ENCODE data around the gene DENND5A.
"Not testable (repeated sequence)": the region's sequence is repeated elsewhere in the genome, so short reads cannot be mapped to it uniquely, and the experiment has no call there.

The DENND5A gene

GRCh38 chr11:9210224-9210921 lies 54.8 kb downstream of the DENND5A start:
- no peak for DNase-seq

DNA sequence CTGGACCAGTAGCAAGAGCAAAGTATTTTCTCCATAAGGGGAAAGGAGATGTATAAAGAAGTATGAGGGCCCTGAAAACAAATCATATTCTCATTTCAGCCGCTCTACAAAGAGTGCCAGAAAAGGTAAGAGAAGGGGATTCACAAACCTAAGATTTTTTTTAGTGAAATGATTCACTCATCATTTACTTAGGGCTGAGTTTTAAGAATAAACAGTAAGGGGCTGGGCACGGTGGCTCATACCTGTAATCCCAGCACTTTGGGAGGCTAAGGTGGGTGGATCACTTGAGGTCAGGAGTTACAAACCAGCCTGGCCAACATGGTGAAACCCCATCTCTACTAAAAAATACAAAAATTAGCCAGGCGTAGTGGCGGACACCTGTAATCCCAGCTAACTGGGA lies 55.5 kb downstream of the DENND5A start:
- DNase-seq = not testable (repeated sequence)

DNA sequence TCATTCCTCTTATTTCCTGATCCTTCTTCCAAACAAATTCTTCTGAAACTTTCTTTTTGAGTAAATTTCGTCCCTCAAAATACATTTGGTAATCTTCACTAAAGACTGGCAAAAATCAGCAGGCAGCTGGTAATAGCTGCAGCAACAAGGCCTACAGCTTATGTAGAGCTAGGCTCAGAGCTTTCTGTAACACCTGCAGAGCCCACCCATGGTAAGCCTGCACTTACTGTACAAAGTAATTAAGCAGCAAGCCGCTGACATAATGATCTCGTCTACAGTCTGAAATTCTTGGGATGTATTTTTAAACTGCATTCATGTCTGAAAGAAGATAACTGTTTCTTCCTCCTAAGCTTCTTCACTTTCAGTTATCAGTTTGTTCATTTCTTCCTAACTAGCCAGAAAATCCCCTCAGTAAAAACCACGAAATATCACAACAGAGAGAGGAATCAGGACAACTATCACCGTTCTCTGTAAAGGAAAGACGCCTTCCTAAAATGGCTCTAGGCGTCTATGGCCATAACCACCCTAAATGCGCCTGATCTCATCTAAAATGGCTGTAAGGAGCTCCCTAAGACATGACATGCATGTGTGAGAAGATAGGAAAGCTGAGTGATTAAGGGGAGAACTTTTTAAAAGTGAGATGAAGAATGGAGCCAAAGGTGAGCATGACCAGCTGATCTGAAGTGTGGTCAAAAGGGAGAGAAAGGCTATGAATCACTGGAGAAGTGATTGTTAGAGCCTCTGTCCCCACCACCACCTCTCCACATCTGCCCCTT lies 56.2 kb downstream of the DENND5A start:
- DNase-seq = no peak

GRCh38 chr11:9207229-9207628 lies 57.9 kb downstream of the DENND5A start:
- no peak for DNase-seq

DNA sequence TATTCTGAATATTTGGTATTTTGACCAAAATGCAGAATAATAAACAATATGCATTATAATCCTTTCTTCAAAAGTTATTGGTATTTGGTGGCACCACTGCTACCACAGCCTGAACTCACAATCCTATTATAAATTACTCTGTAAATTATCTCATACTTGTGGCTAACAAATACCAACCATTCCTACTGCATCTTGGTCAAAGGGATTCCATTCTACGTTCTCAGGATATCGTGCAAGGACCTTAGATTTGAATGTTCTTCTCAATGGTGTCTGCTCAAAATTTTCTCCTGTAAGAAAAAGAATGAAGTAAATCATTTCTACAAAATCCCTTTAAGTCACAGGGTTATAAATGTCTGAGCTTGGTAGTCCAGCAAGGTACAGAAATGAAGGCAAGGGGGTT lies 58.7 kb downstream of the DENND5A start:
- no peak for DNase-seq

DNA sequence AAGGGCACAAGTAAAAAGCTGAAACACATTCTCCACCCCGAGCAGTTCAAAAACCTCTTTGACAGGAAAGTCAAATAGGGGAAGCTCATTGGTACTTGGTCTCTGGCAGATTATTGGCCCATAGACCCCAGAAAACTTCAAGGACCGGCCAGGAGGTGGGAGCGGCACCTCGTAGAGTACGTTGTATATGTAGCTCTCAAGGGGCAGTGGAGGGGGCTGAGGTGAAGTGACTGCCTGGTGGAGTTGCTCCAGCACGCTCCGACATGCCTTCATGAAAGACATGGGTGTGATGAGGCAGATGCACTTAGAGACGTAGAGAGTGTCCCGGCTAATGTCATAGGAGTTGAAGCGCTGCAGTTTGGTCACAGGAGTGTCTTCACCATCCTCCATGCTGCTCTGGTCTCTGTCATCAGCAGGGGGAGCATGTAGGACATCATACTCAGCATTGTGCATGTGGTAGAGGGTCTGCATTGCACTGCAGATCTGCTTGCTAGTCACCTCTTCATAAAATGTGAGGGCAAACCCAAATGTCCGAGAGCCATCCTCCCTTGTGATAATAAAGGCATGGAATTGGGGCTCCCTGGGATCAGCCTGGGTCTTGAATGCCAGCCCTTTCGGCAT lies 61.3 kb downstream of the DENND5A start:
- DNase-seq = no peak

DNA sequence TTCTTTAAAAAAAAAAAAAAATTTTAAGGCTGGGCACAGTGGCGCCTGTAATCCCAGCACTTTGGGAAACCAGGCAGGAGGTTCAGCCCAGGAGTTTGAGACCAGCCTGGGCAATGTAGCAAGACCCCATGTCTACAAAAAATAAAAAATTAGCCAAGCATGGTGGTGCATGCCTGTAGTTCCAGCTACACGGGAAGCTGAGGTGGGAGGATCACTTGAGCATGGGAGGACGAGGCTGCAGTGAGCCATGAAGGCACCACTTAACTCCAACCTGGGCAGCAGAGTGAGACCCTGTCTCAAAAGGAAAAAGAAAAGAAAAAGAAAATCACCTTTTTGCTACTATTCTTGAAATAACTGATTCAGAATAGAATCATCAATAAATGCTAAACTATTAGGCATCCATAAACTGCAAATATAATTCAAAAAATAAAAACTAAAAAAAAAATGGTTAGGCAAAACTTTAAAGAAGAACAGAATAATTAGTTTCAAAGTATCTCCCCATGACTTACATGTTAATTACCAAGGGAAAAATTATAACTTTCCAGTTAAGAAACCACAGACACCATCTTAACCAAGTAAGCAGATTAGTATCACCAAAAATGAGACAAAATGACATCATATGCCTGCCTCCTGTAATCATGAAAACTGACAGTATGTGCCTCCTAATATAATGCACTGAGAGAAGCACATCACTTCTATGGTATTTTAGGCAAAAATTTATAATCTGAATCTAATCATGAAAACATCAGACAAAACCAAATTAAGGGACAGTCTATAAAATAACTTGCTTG lies 63.6 kb downstream of the DENND5A start:
- DNase-seq = no peak

GRCh38 chr11:9200471-9200870 lies 64.7 kb downstream of the DENND5A start:
- DNase-seq = no peak

DNA sequence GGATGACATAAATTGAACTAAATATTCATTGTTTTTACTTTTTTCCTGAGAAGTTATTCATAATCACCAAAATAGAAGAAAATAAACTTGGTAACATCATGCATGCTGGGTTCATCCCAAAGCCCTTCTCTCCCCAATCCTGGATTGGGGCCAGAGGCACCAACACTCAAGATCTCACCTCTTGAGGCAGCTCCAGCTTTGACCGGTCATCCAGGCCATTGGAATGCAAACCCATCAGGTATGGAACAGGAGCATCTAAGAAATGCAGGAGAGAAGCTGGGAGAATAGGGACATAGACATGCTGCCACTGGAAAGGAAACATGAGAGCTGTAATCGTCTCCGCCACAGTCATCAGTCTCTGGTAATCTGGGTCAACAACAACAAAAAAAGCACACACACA lies 71.8 kb downstream of the DENND5A start:
- no peak for DNase-seq

DNA sequence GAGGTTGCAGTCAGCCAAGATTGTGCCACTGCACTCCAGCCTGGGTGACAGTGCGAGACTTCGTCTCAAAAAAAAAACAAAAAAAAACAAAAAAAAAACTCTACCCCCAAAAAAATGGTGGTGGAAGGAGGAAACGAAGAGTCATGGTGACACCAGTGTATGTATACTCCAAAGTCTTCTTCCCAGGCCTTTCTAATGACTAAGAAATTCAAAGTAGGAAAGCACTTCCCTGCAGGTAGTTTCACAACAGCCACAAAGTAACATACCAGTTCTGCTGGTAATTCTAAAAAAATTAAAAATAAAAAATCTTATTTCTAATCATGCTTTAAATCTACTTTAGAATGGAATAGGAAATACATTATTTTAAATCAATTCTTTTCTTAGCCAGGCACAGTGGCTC lies 72.6 kb downstream of the DENND5A start:
- DNase-seq = no peak

- not testable (repeated sequence) for DNase-seq
Measured at GRCh38 chr11:9190326-9191016, 74.7 kb downstream of the DENND5A start.

DNA sequence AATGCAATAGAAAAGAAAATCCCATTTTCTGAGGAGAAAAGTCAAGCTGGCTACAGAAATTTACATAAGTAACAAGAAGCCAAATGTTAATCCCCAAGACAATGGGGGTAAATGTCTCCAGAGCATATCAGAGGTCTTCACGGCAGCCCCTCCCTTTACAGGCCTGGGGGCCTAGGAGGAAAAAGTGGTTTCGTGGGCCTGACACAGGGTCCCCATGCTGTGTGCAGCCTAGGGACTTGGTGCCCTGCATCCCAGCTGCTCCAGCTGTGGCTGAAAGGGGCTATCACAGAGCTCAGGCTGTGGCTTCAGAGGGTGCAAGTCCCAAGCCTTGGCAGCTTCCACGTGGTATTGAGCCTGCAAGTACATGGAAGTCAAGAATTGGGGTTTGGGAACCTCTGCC lies 76.3 kb downstream of the DENND5A start:
- DNase-seq = not testable (repeated sequence)

- no peak for DNase-seq
Measured at GRCh38 chr11:9187616-9188015, 77.5 kb downstream of the DENND5A start.

DNA sequence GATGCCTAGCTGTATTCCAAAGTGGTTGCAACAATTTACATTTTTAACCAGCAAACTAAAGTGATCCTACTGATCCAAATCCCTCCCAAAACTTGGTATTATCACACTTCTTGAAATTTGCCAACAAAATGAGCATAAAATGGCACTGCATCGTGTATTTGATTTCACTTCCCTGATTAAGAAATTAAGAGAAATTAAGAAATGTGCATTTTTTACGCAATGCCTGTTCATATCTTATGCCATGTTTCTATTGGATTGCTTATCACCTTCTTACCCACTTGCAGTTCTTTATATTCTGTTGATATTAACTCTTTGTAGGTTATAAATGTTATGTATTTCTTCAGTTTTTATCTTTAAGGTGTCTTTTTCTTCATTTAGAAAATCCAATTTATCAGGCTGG lies 80.6 kb downstream of the DENND5A start:
- no peak for DNase-seq

- no peak for DNase-seq
Measured at GRCh38 chr11:9182180-9182871, 82.8 kb downstream of the DENND5A start.

GRCh38 chr11:9180784-9181183 lies 84.4 kb downstream of the DENND5A start:
- no peak for DNase-seq

DNA sequence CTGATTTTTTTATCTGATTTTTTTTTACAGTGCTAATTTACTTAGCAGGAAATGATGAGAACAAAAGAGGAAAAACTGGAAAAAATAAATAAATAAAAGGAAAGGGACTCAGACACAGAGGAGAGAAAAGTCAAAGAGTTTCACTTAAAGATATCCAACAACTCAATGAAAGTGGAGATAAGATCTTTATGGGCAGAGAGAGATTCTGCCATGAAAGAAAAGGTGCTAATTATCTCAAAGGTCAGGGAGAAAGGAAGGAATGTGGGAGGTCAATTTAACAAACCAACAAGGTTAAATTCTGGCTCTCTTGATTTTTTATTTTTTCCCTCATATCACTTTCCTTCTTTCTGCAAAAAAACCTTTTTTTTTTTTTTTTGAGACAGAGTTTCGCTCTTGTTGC lies 86.0 kb downstream of the DENND5A start:
- DNase-seq = no peak

DNA sequence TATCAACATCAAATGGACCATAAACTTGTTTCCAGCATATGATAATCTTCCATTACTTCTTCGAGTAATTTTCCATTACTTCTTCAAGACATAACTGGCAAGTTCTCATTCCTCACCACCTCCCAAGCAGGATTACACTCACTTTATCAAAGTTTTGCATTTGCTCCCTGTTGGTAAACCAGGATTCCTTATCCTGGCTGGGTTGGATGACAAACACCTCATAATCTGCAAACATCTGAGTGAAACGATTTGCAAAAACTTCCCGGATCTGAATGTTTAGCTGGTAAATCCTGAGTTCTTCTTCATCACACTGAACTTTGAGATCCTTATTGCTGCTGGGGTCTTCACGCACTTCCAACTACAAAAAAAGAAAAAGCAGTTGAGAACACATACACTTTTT lies 86.4 kb downstream of the DENND5A start:
- DNase-seq = no peak

GRCh38 chr11:9177438-9178091 lies 87.6 kb downstream of the DENND5A start:
- no peak for DNase-seq

GRCh38 chr11:9176550-9176949 lies 88.6 kb downstream of the DENND5A start:
- no peak for DNase-seq

GRCh38 chr11:9176136-9176535 lies 89.0 kb downstream of the DENND5A start:
- no peak for DNase-seq
